Measurements from ENCODE around the gene IZUMO1R. TPM values are rescaled to one million over a fixed set of nuclear protein-coding genes. Genes with fewer than 3 reads are reported as not detected.

IZUMO1R gene
- total and polyA plus RNA-seq, 7 donors: not detected

- no peak for ATAC-seq
- WGBS, 3 donors: 7 to 42% (median 34%) methylated on average over 1 of the region's 1 CpG
- Histone ChIP-seq H3K36me3 (ENCODE audit: insufficient read depth in 1 of 2, low read depth in 1 of 2) (no peaks in the 10 kb centered on the region), H3K27me3 (ENCODE audit: insufficient read depth in 3 of 3, low read length in 2 of 3) (no peaks in the 10 kb centered on the region), H3K4me3 (no peak overlapping the region), H3K27ac (no peak overlapping the region), H3K9me3 (peaks cover 4% of the 10 kb centered on the region), H3K4me1 (no peaks in the 10 kb centered on the region)
- TF ChIP-seq CTCF (IDR thresholded peaks at IDR 0.05): no peak
- DNase-seq: no peak
- intact Hi-C loops (cut with DNase I): no loop called here
Measured at GRCh38 chr11:94295534-94295933, 8.8 kb upstream of the IZUMO1R start.

GRCh38 chr11:94297985-94298576 is 6.3 kb upstream of the IZUMO1R start:
- TF ChIP-seq CTCF (IDR thresholded peaks at IDR 0.05): no peak
- 84 to 88% (median 86%) methylated on average over 5 of the region's 5 CpGs for WGBS, 3 donors
- no peaks in the 10 kb centered on the region for H3K9me3 ChIP-seq
- H3K4me1 ChIP-seq: no peaks in the 10 kb centered on the region
- no peak overlapping the region for H3K4me3 ChIP-seq
- no peak overlapping the region for H3K27ac ChIP-seq
- DNase-seq: no peak
- H3K36me3 ChIP-seq (ENCODE audit: insufficient read depth in 1 of 2, low read depth in 1 of 2): no peaks in the 10 kb centered on the region
- H3K27me3 ChIP-seq (ENCODE audit: insufficient read depth in 3 of 3, low read length in 2 of 3): no peaks in the 10 kb centered on the region
- no peak for ATAC-seq
- intact Hi-C loops (cut with DNase I): no loop called here

- intact Hi-C loops (cut with DNase I): no loop called here
- H3K27ac ChIP-seq: no peak overlapping the region
Measured at GRCh38 chr11:94302776-94303175, 1.6 kb upstream of the IZUMO1R start.

DNA sequence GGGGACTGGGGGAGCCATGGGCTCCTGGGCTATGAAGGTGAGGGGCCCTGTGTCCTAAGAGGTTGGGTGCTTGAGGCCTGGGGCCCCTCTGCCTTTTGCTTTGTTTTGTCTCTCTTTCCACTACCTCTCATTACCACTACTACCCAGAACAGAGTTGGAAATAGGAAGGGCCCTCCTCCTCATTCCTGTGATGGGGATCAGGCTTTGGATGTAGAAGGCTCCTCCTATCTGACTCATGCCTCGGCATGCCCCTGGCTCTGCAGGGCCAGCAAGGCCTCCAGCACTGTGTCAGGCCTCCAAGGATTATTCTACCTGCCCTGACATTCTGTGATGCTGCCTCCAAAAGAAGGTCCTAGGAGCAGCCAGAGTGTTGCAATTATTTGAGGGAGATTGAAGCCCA is 766 bp downstream of the IZUMO1R start:
- no peaks in the 10 kb centered on the region for H3K36me3 ChIP-seq (ENCODE audit: insufficient read depth in 1 of 2, low read depth in 1 of 2)
- intact Hi-C loops (cut with DNase I): no loop called here
- H3K4me1 ChIP-seq: no peaks in the 10 kb centered on the region
- TF ChIP-seq CTCF (IDR thresholded peaks at IDR 0.05): no peak
- H3K27me3 ChIP-seq (ENCODE audit: insufficient read depth in 3 of 3, low read length in 2 of 3): no peaks in the 10 kb centered on the region
- ATAC-seq (no peak), DNase-seq (no peak)
- no peak overlapping the region for H3K27ac ChIP-seq
- no peaks in the 10 kb centered on the region for H3K9me3 ChIP-seq
- 33 to 65% (median 56%) methylated on average over 1 of the region's 1 CpG for WGBS, 3 donors
- H3K4me3 ChIP-seq: no peak overlapping the region

More at GRCh38 chr11:94302776-94303175, 1.6 kb upstream of the IZUMO1R start:
- Histone ChIP-seq H3K27me3 (ENCODE audit: insufficient read depth in 3 of 3, low read length in 2 of 3) (no peaks in the 10 kb centered on the region), H3K36me3 (ENCODE audit: insufficient read depth in 1 of 2, low read depth in 1 of 2) (no peaks in the 10 kb centered on the region), H3K4me1 (no peaks in the 10 kb centered on the region), H3K4me3 (no peak overlapping the region), H3K9me3 (no peaks in the 10 kb centered on the region)
- DNase-seq: no peak
- 25 to 29% (median 25%) methylated on average over 5 of the region's 5 CpGs for WGBS, 3 donors
- no peak for ATAC-seq
- TF ChIP-seq CTCF (IDR thresholded peaks at IDR 0.05): no peak
